Measurements from ENCODE around the gene PTK7.

Gene PTK7

DNA sequence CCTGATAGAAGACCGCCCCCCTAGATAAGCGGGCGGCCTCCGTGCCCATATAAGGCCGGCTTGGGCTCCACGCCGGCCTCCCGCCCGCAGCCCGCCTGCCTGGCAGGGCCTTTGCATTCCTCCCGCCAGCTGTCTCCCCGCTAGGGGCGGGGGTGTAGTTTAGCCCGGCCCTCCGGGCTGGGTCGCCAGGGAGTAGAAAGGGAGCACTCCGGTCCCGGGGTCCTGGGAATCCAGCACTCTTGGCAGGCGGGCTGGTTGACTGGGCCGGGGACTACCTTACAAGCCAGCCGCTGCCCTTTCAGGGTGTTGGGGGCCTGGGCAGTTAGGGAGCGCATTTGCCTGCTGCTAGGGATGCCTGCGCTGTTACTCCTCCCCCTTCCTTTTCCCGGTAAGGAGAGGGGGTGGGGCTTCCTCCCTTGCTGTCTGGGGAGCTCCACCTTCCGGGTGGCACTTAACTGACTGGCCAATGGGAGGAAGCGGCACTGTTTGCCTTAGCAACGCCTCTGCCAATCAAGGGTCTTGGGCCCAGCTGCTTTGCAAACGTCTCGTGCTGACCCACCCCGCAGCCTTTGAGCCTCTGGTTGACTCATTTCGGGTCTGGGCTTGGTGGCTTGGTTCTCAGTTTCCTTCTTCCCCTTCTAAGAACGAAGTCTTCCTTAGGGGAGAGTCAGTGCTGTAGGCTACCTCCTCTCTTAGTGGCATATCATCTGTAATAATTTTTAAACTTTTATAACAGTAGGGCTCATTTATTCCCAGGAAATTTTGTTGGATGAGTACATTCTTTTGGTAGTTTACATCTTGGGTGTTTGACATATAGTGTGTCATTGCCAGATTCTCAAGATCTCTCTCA, 98.4 kb downstream of the PTK7 start:
- TF ChIP-seq, protein P1, sequence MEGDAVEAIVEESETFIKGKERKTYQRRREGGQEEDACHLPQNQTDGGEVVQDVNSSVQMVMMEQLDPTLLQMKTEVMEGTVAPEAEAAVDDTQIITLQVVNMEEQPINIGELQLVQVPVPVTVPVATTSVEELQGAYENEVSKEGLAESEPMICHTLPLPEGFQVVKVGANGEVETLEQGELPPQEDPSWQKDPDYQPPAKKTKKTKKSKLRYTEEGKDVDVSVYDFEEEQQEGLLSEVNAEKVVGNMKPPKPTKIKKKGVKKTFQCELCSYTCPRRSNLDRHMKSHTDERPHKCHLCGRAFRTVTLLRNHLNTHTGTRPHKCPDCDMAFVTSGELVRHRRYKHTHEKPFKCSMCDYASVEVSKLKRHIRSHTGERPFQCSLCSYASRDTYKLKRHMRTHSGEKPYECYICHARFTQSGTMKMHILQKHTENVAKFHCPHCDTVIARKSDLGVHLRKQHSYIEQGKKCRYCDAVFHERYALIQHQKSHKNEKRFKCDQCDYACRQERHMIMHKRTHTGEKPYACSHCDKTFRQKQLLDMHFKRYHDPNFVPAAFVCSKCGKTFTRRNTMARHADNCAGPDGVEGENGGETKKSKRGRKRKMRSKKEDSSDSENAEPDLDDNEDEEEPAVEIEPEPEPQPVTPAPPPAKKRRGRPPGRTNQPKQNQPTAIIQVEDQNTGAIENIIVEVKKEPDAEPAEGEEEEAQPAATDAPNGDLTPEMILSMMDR (IDR thresholded peaks at IDR 0.05; ENCODE audit: borderline replicate concordance, extremely low read depth, low read length, poor library complexity, severe bottlenecking): no peak
- TF ChIP-seq EZH2 (IDR thresholded peaks at IDR 0.05; ENCODE audit: borderline replicate concordance, low read depth, low read length, severe bottlenecking): no peak
- Histone ChIP-seq H3K27me3 (ENCODE audit: insufficient read depth, low read length, poor library complexity) (no peaks in the 10 kb centered on the region), H3K9me3 (ENCODE audit: insufficient read depth, low read length, severe bottlenecking) (no peaks in the 10 kb centered on the region), H3K4me1 (ENCODE audit: insufficient read depth, low read length) (peaks cover 45% of the 10 kb centered on the region), H3K79me2 (ENCODE audit: insufficient read depth, low read length) (peaks cover 53% of the 10 kb centered on the region), H2AFZ (ENCODE audit: low read depth, low read length) (no peak overlapping the region), H3K4me3 (ENCODE audit: low read depth in 1 of 2, low read length in 2 of 2) (peak overlapping the region in 1 of 2 experiments; percentile 80; a peak in 2 of 4 replicates), H3K9ac (ENCODE audit: low read depth, low read length) (0 out of 2 replicates have a peak overlapping the region, but pooled peaks have one; percentile 18), H3K4me2 (ENCODE audit: insufficient read depth, low read length) (peak overlapping the region; percentile 96), H4K20me1 (ENCODE audit: insufficient read depth, low read length) (peaks cover 45% of the 10 kb centered on the region), H3K36me3 (ENCODE audit: insufficient read depth, low read length) (peaks cover 57% of the 10 kb centered on the region), H3K27ac (ENCODE audit: low read length) (peak overlapping the region; percentile 49; the same call in 1 of the 2 replicates)
- DNase-seq: peak; percentile 96
- peak; percentile 74 for ATAC-seq (ENCODE audit: insufficient read depth, low read depth)

DNA sequence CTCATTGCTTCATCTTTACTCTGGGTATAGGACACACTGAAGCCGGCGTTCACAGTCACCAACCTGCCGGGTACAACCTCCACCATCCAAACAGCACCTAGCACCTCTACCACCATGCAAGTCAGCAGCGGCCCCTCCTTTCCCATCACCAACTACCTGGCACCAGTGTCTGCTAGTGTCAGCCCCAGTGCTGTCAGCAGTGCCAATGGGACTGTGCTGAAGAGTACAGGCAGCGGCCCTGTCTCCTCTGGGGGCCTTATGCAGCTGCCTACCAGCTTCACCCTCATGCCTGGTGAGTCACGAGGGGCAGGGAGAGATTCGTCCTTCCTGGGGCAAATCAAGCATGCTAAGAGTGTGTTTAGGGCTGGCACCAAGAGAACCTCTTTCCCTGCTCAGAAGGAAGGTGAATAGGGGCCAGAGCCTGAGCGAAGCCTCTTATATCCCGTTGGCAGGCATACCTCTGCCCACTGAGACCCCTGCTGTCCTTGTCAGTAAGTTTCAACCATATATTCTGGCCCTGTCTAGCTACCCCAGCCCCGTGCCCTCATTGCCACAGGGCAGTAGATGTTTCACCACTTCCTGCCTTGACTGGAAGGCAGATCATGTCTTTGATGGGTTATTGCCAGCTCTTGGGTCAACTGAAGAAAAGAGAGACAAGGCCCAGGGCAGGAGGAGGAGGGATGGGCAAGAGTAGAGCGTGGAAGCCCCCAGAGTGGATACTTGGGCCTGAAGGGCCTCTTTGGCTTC, 99.7 kb downstream of the PTK7 start:
- DNase-seq (no peak), ATAC-seq (ENCODE audit: insufficient read depth, low read depth) (no peak)
- Histone ChIP-seq H3K36me3 (ENCODE audit: insufficient read depth, low read length) (peaks cover 59% of the 10 kb centered on the region), H4K20me1 (ENCODE audit: insufficient read depth, low read length) (peaks cover 45% of the 10 kb centered on the region), H3K27me3 (ENCODE audit: insufficient read depth, low read length, poor library complexity) (no peaks in the 10 kb centered on the region), H2AFZ (ENCODE audit: low read depth, low read length) (no peak overlapping the region), H3K4me1 (ENCODE audit: insufficient read depth, low read length) (peaks cover 41% of the 10 kb centered on the region), H3K79me2 (ENCODE audit: insufficient read depth, low read length) (peaks cover 50% of the 10 kb centered on the region), H3K9ac (ENCODE audit: low read depth, low read length) (no peak overlapping the region), H3K4me2 (ENCODE audit: insufficient read depth, low read length) (peak overlapping the region; percentile 13; the same call in 1 of the 2 replicates), H3K4me3 (ENCODE audit: low read depth in 1 of 2, low read length in 2 of 2) (no peak overlapping the region), H3K27ac (ENCODE audit: low read length) (peak overlapping the region; percentile 23; the same call in 1 of the 2 replicates), H3K9me3 (ENCODE audit: insufficient read depth, low read length, severe bottlenecking) (no peaks in the 10 kb centered on the region)
- TF ChIP-seq, protein P1 (IDR thresholded peaks at IDR 0.05; ENCODE audit: borderline replicate concordance, extremely low read depth, low read length, poor library complexity, severe bottlenecking): no peak
- TF ChIP-seq EZH2 (IDR thresholded peaks at IDR 0.05; ENCODE audit: borderline replicate concordance, low read depth, low read length, severe bottlenecking): no peak

DNA sequence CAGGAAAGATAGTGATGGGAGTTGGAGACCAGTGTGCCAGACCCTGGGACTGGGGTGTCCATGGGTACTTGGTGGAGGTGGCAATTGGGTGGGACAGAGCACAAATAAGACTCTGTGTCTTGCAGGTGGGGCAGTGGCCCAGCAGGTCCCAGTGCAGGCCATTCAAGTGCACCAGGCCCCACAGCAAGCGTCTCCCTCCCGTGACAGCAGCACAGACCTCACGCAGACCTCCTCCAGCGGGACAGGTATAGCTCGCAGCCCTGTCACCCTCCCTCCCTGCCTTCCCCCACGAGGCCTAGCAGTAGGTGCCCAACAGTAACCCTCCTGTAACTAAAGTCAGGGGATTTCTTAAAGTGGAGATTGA, 100.3 kb downstream of the PTK7 start:
- Histone ChIP-seq H3K36me3 (ENCODE audit: insufficient read depth, low read length) (peaks cover 59% of the 10 kb centered on the region), H3K27ac (ENCODE audit: low read length) (no peak overlapping the region), H3K27me3 (ENCODE audit: insufficient read depth, low read length, poor library complexity) (no peaks in the 10 kb centered on the region), H2AFZ (ENCODE audit: low read depth, low read length) (no peak overlapping the region), H3K79me2 (ENCODE audit: insufficient read depth, low read length) (peaks cover 48% of the 10 kb centered on the region), H3K4me3 (ENCODE audit: low read depth in 1 of 2, low read length in 2 of 2) (no peak overlapping the region), H3K4me2 (ENCODE audit: insufficient read depth, low read length) (no peak overlapping the region), H4K20me1 (ENCODE audit: insufficient read depth, low read length) (peaks cover 45% of the 10 kb centered on the region), H3K9ac (ENCODE audit: low read depth, low read length) (no peak overlapping the region), H3K4me1 (ENCODE audit: insufficient read depth, low read length) (peaks cover 46% of the 10 kb centered on the region), H3K9me3 (ENCODE audit: insufficient read depth, low read length, severe bottlenecking) (no peaks in the 10 kb centered on the region)
- ATAC-seq (ENCODE audit: insufficient read depth, low read depth) (no peak), DNase-seq (no peak)
- no peak for TF ChIP-seq EZH2 (IDR thresholded peaks at IDR 0.05; ENCODE audit: borderline replicate concordance, low read depth, low read length, severe bottlenecking)
- TF ChIP-seq, protein P1 (IDR thresholded peaks at IDR 0.05; ENCODE audit: borderline replicate concordance, extremely low read depth, low read length, poor library complexity, severe bottlenecking): no peak

Data from DND-41 (cell line).